ENCODE results near the gene ADM2.
A peak's percentile ranks its signal among the peaks of the same experiment; 100 is the strongest.

ADM2 gene

GRCh38 chr22:50487290-50488005 lies 6.1 kb downstream of the ADM2 start:
- no peak for DNase-seq

- no peak for DNase-seq
Observed at GRCh38 chr22:50488006-50488677, 6.8 kb downstream of the ADM2 start.

GRCh38 chr22:50488886-50489285 lies 7.5 kb downstream of the ADM2 start:
- no peak for DNase-seq

GRCh38 chr22:50489363-50490243 lies 8.3 kb downstream of the ADM2 start:
- DNase-seq = no peak

GRCh38 chr22:50490531-50491308 lies 9.4 kb downstream of the ADM2 start:
- no peak for DNase-seq

GRCh38 chr22:50497093-50497492 lies 15.8 kb downstream of the ADM2 start:
- DNase-seq = no peak

- DNase-seq = peak; percentile 78
Observed at GRCh38 chr22:50498322-50498890, 17.1 kb downstream of the ADM2 start.

- no peak for DNase-seq
Observed at GRCh38 chr22:50500452-50500851, 19.1 kb downstream of the ADM2 start.

GRCh38 chr22:50502096-50502495 lies 20.8 kb downstream of the ADM2 start:
- no peak for DNase-seq

GRCh38 chr22:50502628-50503474 lies 21.5 kb downstream of the ADM2 start:
- DNase-seq = no peak

- no peak for DNase-seq
Observed at GRCh38 chr22:50503475-50504145, 22.3 kb downstream of the ADM2 start.

- DNase-seq = no peak
Observed at GRCh38 chr22:50504369-50505211, 23.2 kb downstream of the ADM2 start.

GRCh38 chr22:50505276-50505775 lies 24.0 kb downstream of the ADM2 start:
- no peak for DNase-seq

- DNase-seq = peak; percentile 83
Observed at GRCh38 chr22:50505776-50506610, 24.6 kb downstream of the ADM2 start.

- DNase-seq = peak; percentile 98
Observed at GRCh38 chr22:50506611-50507420, 25.5 kb downstream of the ADM2 start.

GRCh38 chr22:50507421-50507990 lies 26.2 kb downstream of the ADM2 start, which contains the start of gene LMF2:
Gene LMF2 (minus strand): TSS chr22:50507702. CDS start chr22:50507675, 27 bp downstream.
- DNase-seq = peak; percentile 97

All from NCI-H69 (cell line).